B cell (primary cell): ENCODE results near the gene LBHD1. TPM values are rescaled to one million over a fixed set of nuclear protein-coding genes. Genes with fewer than 3 reads are reported as not detected.

Source experiments
- ATAC-seq: fragments of 200-7000 bp; cut with Tn5 transposase; one replicate; pipeline ENCODE4 v1.10.0; 2021; ENCODE audit warnings: low read depth, mild to moderate bottlenecking, moderate number of reproducible peaks, moderate library complexity
- CTCF ChIA-PET: fragments of 350-600 bp; sonication (Branson Sonifier 250); formaldehyde crosslinking; loops from one replicate; lab custom pipeline; 2021; ENCODE audit warnings: antibody characterized with exemption, inconsistent platforms; lab: Charles Lee
- POLR2A ChIA-PET: fragments of 350-600 bp; sonication (Branson Sonifier 250); formaldehyde crosslinking; loops from one replicate; lab custom pipeline; 2021; ENCODE audit warnings: antibody characterized with exemption; lab: Charles Lee
- DNase-seq: peaks from one replicate; pipeline ENCODE4 v3.0.0; 2013
- H2AFZ ChIP-seq: 2 replicates; pipeline ENCODE4 v1.6.1; 2012; ENCODE audit warnings: mild to moderate bottlenecking, low read depth, low read length; ENCODE audit not compliant: insufficient read depth, poor library complexity, severe bottlenecking
- H3K27ac ChIP-seq, 2 donors: 1 replicate in 1 of 2; 2 replicates in 1 of 2; pipeline ENCODE4 v1.5.1; 2012 to 2013; ENCODE audit warnings: low read length in 2 of 2, mild to moderate bottlenecking in 2 of 2, moderate library complexity in 1 of 2
- H3K27me3 ChIP-seq, 4 experiments: fragments of 200-600 bp in 1 of 4; sonication (generic) in 1 of 4; replicated peaks in 1 of 4; 1 replicate in 2 of 4; 2 replicates in 2 of 4; pipeline versions ENCODE4 v1.6.1 to v1.7.0; 2013 to 2016; ENCODE audit warnings: low read length in 3 of 4, mild to moderate bottlenecking in 2 of 4, mixed read lengths in 1 of 4, moderate library complexity in 1 of 4; ENCODE audit not compliant: insufficient read depth in 4 of 4, control insufficient read depth in 3 of 4; ENCODE audit errors: control extremely low read depth in 1 of 4
- H3K36me3 ChIP-seq, 2 experiments: replicated peaks in 1 of 2; 1 replicate in 1 of 2; 2 replicates in 1 of 2; pipeline versions ENCODE4 v1.6.1 to v1.7.1; 2013; ENCODE audit warnings: low read length in 1 of 2; ENCODE audit not compliant: insufficient read depth in 2 of 2, control insufficient read depth in 1 of 2; ENCODE audit errors: control extremely low read depth in 1 of 2, extremely low read depth in 1 of 2
- H3K4me1 ChIP-seq, 2 donors: fragments of 200-600 bp in 1 of 2; sonication (generic) in 1 of 2; 1 replicate in 1 of 2; 2 replicates in 1 of 2; pipeline versions ENCODE4 v1.5.1 to v1.6.1; 2013 to 2017; ENCODE audit warnings: low read length in 2 of 2; ENCODE audit not compliant: control insufficient read depth in 2 of 2, insufficient read depth in 2 of 2
- H3K4me2 ChIP-seq: replicated peaks from 2 replicates; pipeline ENCODE3; 2012; ENCODE audit warnings: mild to moderate bottlenecking, low read depth, low read length; ENCODE audit not compliant: poor library complexity, severe bottlenecking
- H3K4me3 ChIP-seq, 5 experiments: fragments of 200-600 bp in 1 of 5; sonication (generic) in 1 of 5; 1 replicate in 3 of 5; 2 replicates in 2 of 5; pipeline versions ENCODE4 v1.5.1 to v1.7.0; 2011 to 2016; ENCODE audit warnings: low read length in 4 of 5, mild to moderate bottlenecking in 4 of 5, low read depth in 2 of 5, control low read depth in 1 of 5, moderate library complexity in 1 of 5; ENCODE audit not compliant: insufficient read depth in 1 of 5; ENCODE audit errors: control extremely low read depth in 1 of 5, extremely low read depth in 1 of 5
- H3K79me2 ChIP-seq: fragments of 200-600 bp; sonication (generic); one replicate; pipeline ENCODE4 v1.6.0; 2016; ENCODE audit warnings: low read length; ENCODE audit not compliant: control insufficient read depth, insufficient read depth
- H3K9ac ChIP-seq: fragments of 200-600 bp; sonication (generic); 2 replicates; pipeline ENCODE4 v1.6.1; 2017; ENCODE audit warnings: mild to moderate bottlenecking, low read length, moderate library complexity
- H3K9me3 ChIP-seq, 3 donors: one replicate each; pipeline versions ENCODE4 v1.6.1 to v1.7.1; 2013; ENCODE audit warnings: low read length in 2 of 3; ENCODE audit not compliant: control insufficient read depth in 2 of 3, insufficient read depth in 1 of 3; ENCODE audit errors: control extremely low read depth in 1 of 3
- H4K20me1 ChIP-seq: 2 replicates; pipeline ENCODE4 v1.6.0; 2012; ENCODE audit warnings: mild to moderate bottlenecking, low read length; ENCODE audit not compliant: insufficient read depth, control insufficient read depth, poor library complexity, severe bottlenecking
- H3K27ac Mint-ChIP-seq: one replicate; pipeline ENCODE4 v1.8.0; 2021; ENCODE audit warnings: mixed read lengths
- H3K27me3 Mint-ChIP-seq: one replicate; pipeline ENCODE4 v1.8.0; 2021; ENCODE audit warnings: mixed read lengths
- H3K4me1 Mint-ChIP-seq: one replicate; pipeline ENCODE4 v1.8.0; 2021; ENCODE audit warnings: mixed read lengths
- H3K4me3 Mint-ChIP-seq: one replicate; pipeline ENCODE4 v1.8.0; 2021; ENCODE audit warnings: mixed read lengths
- H3K9me3 Mint-ChIP-seq: one replicate; pipeline ENCODE4 v1.8.0; 2022; ENCODE audit warnings: mixed read lengths; ENCODE audit not compliant: insufficient read depth
- EZH2 ChIP-seq: IDR thresholded peaks from 2 replicates; pipeline ENCODE4 v1.6.1; 2012; ENCODE audit warnings: borderline replicate concordance, low read depth, mild to moderate bottlenecking, moderate library complexity, low read length; ENCODE audit not compliant: insufficient read depth, poor library complexity, severe bottlenecking
- WGBS: methylation state at CpG from one replicate; pipeline ENCODE4 v1.1.5; 2013; ENCODE audit warnings: missing lambda C conversion rate; ENCODE audit not compliant: insufficient coverage; 5-methylcytosine and 5-hydroxymethylcytosine counted together
- intact Hi-C: fragments of 100-400 bp; cut with micrococcal nuclease; formaldehyde crosslinking; loops from one replicate; pipeline ENCODE4 v1.10.0; 2022
- polyA plus RNA-seq: library from polyadenylated mRNA; depleted of rRNA; stranded (reverse); fragments of >200 nt; gene quantifications from 2 replicates; pipeline ENCODE4 v1.2.3, GENCODE V29; 2012
- total RNA-seq, 2 donors: library from RNA; stranded (reverse); fragments of 120-200 nt in 1 of 2; gene quantifications; 1 replicate in 1 of 2; 2 replicates in 1 of 2; pipeline versions ENCODE4 v1.2.3 to v1.2.4, GENCODE V29; 2013 to 2022
- TF ChIP-seq, protein P1 (sequence below): fragments of 200-600 bp; IDR thresholded peaks from one replicate; pipeline ENCODE4 v1.8.0; 2022; ENCODE audit warnings: antibody characterized with exemption, mild to moderate bottlenecking

Gene LBHD1
- total and polyA plus RNA-seq, 2 donors (not counting 1 experiment from before 2014, with no cell fraction given): 19.3 to 33.3 TPM

DNA sequence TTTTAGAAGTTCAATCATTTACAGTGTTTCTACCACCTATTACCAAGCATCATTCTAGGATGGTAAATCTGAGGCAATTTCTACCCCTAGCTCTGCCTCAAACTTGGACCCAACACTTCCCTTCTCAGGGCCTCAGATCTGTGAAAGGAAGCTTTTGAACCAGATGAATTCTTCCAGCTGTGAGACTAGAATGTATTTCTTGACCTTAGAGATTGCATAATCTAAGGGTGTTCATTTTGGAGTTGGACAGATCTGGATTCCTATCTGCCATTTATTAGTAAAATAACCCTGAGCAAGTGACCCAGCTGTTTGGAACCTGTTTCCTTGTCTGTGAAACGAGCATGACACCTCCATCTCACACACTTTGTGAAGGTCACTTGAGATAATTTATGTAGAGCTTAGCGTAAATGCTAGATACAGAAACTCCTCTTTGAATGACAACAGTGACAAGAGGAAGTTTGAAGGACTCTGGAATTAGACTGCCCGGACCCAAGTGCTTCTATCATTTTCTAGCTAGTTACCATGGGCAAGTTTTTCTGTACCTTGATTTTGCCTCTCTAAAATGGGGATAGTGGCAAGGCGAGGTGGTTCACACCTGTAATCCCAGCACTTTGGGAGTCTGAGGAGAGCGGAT, 15.2 kb downstream of the LBHD1 start:
- TF ChIP-seq, protein P1, sequence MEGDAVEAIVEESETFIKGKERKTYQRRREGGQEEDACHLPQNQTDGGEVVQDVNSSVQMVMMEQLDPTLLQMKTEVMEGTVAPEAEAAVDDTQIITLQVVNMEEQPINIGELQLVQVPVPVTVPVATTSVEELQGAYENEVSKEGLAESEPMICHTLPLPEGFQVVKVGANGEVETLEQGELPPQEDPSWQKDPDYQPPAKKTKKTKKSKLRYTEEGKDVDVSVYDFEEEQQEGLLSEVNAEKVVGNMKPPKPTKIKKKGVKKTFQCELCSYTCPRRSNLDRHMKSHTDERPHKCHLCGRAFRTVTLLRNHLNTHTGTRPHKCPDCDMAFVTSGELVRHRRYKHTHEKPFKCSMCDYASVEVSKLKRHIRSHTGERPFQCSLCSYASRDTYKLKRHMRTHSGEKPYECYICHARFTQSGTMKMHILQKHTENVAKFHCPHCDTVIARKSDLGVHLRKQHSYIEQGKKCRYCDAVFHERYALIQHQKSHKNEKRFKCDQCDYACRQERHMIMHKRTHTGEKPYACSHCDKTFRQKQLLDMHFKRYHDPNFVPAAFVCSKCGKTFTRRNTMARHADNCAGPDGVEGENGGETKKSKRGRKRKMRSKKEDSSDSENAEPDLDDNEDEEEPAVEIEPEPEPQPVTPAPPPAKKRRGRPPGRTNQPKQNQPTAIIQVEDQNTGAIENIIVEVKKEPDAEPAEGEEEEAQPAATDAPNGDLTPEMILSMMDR: no peak
- TF ChIP-seq EZH2: no peak
- H3K27me3 ChIP-seq: no peaks in the 10 kb centered on the region
- no peaks in the 10 kb centered on the region for H4K20me1 ChIP-seq
- H3K4me2 ChIP-seq: no peak overlapping the region
- no peak overlapping the region for H3K9ac ChIP-seq
- DNase-seq (no peak), ATAC-seq (no peak)
- ChIA-PET CTCF (interaction anchor here (0.5 to 1.1 kb wide), 4 partner anchors 65 to 229 kb away, joined by 3 to 4 read pairs (median 3); partner anchors contain the start of gene TUT1), POLR2A (interaction anchor here (0.5 to 1.4 kb wide), 4 partner anchors 9 to 134 kb away, joined by 3 to 6 read pairs (median 4); partner anchors contain the start of genes C11orf98 and CSKMT)
- no peak overlapping the region for H3K27ac ChIP-seq
- peaks cover 0 to 2% of the 10 kb centered on the region in 2 experiments for H3K36me3 ChIP-seq
- H2AFZ ChIP-seq: no peak overlapping the region
- Mint-ChIP-seq H3K27ac (no peak overlapping the region), H3K4me1 (peaks cover 16% of the 10 kb centered on the region), H3K9me3 (no peaks in the 10 kb centered on the region), H3K4me3 (no peak overlapping the region), H3K27me3 (no peaks in the 10 kb centered on the region)
- 80% methylated on average over 1 of the region's 5 CpGs for WGBS
- H3K4me1 ChIP-seq: peaks cover 11 to 14% of the 10 kb centered on the region in 2 donors
- intact Hi-C loops: no loop called here
- H3K79me2 ChIP-seq: peaks cover 15% of the 10 kb centered on the region
- H3K9me3 ChIP-seq: no peaks in the 10 kb centered on the region
- no peak overlapping the region for H3K4me3 ChIP-seq

DNA sequence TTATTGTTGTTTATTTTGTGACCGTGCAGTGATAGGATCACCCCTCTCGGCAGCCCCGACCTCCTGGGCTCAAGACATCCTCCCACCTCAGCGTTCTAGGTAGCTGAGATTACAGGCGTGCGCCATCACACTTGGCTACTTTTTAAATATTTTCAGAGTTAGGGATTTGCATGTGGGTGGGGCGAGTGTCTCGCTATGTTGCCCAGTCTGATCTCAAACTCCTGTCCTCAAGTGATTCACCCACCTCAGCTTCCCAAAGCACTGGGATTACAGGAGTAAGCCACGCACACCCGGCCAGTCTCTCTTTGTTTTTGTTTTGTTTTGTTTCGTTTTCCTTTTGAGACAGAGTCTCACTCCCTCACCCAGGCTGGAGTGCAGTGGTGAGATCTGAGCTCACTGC, 17.8 kb downstream of the LBHD1 start:
- Histone ChIP-seq H3K79me2 (peaks cover 22% of the 10 kb centered on the region), H2AFZ (peak overlapping the region; percentile 65), H3K9me3 (no peaks in the 10 kb centered on the region), H3K4me1 (peaks cover 14 to 18% of the 10 kb centered on the region in 2 donors), H4K20me1 (no peaks in the 10 kb centered on the region), H3K27ac (no peak overlapping the region), H3K36me3 (peaks cover 0 to 6% of the 10 kb centered on the region in 2 experiments), H3K4me3 (no peak overlapping the region), H3K9ac (no peak overlapping the region), H3K27me3 (no peaks in the 10 kb centered on the region), H3K4me2 (no peak overlapping the region)
- Mint-ChIP-seq H3K27me3 (no peaks in the 10 kb centered on the region), H3K4me1 (peaks cover 22% of the 10 kb centered on the region), H3K9me3 (no peaks in the 10 kb centered on the region), H3K4me3 (peak overlapping the region; percentile 70), H3K27ac (peak overlapping the region; percentile 76)
- DNase-seq: no peak
- 82% methylated on average over 5 of the region's 11 CpGs for WGBS
- ChIA-PET CTCF (interaction anchor here (0.7 to 2.5 kb wide), 3 partner anchors 11 to 55 kb away, joined by 3 to 13 read pairs (median 4); partner anchors contain the start of genes C11orf98 and CSKMT), POLR2A (interaction anchor here (0.6 to 4.6 kb wide), 4 partner anchors 10 to 1323 kb away, joined by 3 to 62 read pairs (median 6); partner anchors contain the start of genes C11orf98 and CSKMT)
- TF ChIP-seq, protein P1: no peak
- no peak for TF ChIP-seq EZH2
- ATAC-seq: no peak
- intact Hi-C loops: no loop called here
